ENCODE results near the gene FRY.

Gene FRY

GRCh38 chr13:32316028-32316339 is 284.4 kb downstream of the FRY start:
- TF ChIP-seq BACH2 (CRISPR knock-in tag; IDR thresholded peaks at IDR 0.05; ENCODE audit: borderline replicate concordance): no peak
- TF ChIP-seq ISL1 (CRISPR knock-in tag; IDR thresholded peaks at IDR 0.05): no peak
- no peak for TF ChIP-seq ZNF565 (CRISPR knock-in tag; conservative IDR thresholded peaks at IDR 0.05; ENCODE audit: low read depth)
- TF ChIP-seq ESRRG (CRISPR knock-in tag; IDR thresholded peaks at IDR 0.05): no peak
- no peak for TF ChIP-seq TSHZ2 (CRISPR knock-in tag; IDR thresholded peaks at IDR 0.05)
- no peak for TF ChIP-seq CREB5 (CRISPR knock-in tag; IDR thresholded peaks at IDR 0.05; ENCODE audit: low read depth)
- no peak for TF ChIP-seq RARB (CRISPR knock-in tag; IDR thresholded peaks at IDR 0.05)
- no peak for TF ChIP-seq ARNTL (CRISPR knock-in tag; IDR thresholded peaks at IDR 0.05; ENCODE audit: borderline replicate concordance, low read depth)
- TF ChIP-seq PPARA (CRISPR knock-in tag; IDR thresholded peaks at IDR 0.05; ENCODE audit: borderline replicate concordance): no peak
- no peak for TF ChIP-seq ZC3H10 (CRISPR knock-in tag; IDR thresholded peaks at IDR 0.05)
- TF ChIP-seq ZNF8 (CRISPR knock-in tag; IDR thresholded peaks at IDR 0.05): no peak
- TF ChIP-seq GLIS3 (CRISPR knock-in tag; IDR thresholded peaks at IDR 0.05): no peak
- no peak for TF ChIP-seq ZFP30 (CRISPR knock-in tag; IDR thresholded peaks at IDR 0.05)
- TF ChIP-seq ZNF70 (CRISPR knock-in tag; IDR thresholded peaks at IDR 0.05): no peak
- TF ChIP-seq CSRNP3 (CRISPR knock-in tag; IDR thresholded peaks at IDR 0.05): no peak
- TF ChIP-seq PATZ1 (CRISPR knock-in tag; IDR thresholded peaks at IDR 0.05; ENCODE audit: borderline replicate concordance): no peak
- ATAC-seq: peak; percentile 61

- TF ChIP-seq ZNF8 (CRISPR knock-in tag; IDR thresholded peaks at IDR 0.05) (no peak), ZNF70 (CRISPR knock-in tag; IDR thresholded peaks at IDR 0.05) (no peak), ZFP30 (CRISPR knock-in tag; IDR thresholded peaks at IDR 0.05) (no peak), ZFP3 (CRISPR knock-in tag; IDR thresholded peaks at IDR 0.05) (no peak), PPARA (CRISPR knock-in tag; IDR thresholded peaks at IDR 0.05; ENCODE audit: borderline replicate concordance) (no peak), ISL1 (CRISPR knock-in tag; IDR thresholded peaks at IDR 0.05) (no peak), ZNF565 (CRISPR knock-in tag; conservative IDR thresholded peaks at IDR 0.05; ENCODE audit: low read depth) (no peak), OSR1 (CRISPR knock-in tag; IDR thresholded peaks at IDR 0.05) (no peak), POU6F1 (CRISPR knock-in tag; IDR thresholded peaks at IDR 0.05; ENCODE audit: borderline replicate concordance, low read depth) (no peak), ESRRG (CRISPR knock-in tag; IDR thresholded peaks at IDR 0.05) (no peak), TCF4 (CRISPR knock-in tag; IDR thresholded peaks at IDR 0.05; ENCODE audit: borderline replicate concordance) (no peak), TOX (CRISPR knock-in tag; IDR thresholded peaks at IDR 0.05; ENCODE audit: borderline replicate concordance) (no peak)
- no peak for ATAC-seq
These were observed 284.9 kb downstream of the FRY start for GRCh38 chr13:32316501-32316900.

- ATAC-seq: no peak
- TF ChIP-seq ZFP30 (CRISPR knock-in tag; IDR thresholded peaks at IDR 0.05) (no peak), TCF4 (CRISPR knock-in tag; IDR thresholded peaks at IDR 0.05; ENCODE audit: borderline replicate concordance) (no peak), RARB (CRISPR knock-in tag; IDR thresholded peaks at IDR 0.05) (no peak), ZC3H10 (CRISPR knock-in tag; IDR thresholded peaks at IDR 0.05) (no peak), ESRRG (CRISPR knock-in tag; IDR thresholded peaks at IDR 0.05) (no peak), CREB5 (CRISPR knock-in tag; IDR thresholded peaks at IDR 0.05; ENCODE audit: low read depth) (no peak)
These were observed 286.3 kb downstream of the FRY start for GRCh38 chr13:32317716-32318465.

All from SK-N-SH treated with all-trans-retinoic acid at 6 μM for 48 hours (cell line).